ENCODE measurements around the gene CAND1. TPM values are rescaled to one million over a fixed set of nuclear protein-coding genes. Genes with fewer than 3 reads are reported as not detected.

CAND1 gene
- total and polyA plus RNA-seq, 8 donors, result 117 to 188 (median 175) TPM

DNA sequence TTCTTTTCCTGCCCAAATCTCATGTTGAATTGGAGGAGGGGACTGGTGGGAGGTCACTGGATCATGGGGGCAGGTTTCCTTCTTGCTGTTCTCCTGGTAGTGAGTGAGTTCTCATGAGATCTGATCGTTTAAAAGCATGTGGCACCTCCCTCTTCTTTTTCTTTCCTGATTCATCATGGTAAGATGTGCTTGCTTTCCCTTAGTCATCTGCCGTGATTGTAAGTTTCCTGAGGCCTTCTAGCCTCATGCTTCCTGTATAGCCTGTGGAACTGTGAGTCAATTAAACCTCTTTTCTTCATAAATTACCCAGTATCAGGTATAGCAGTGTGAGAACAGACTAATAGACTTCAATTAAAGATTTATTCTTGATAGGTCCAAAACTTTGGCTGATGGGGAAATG lies 83.5 kb downstream of the CAND1 start:
- intact Hi-C loops (cut with DNase I), result no loop called here

GRCh38 chr12:67354322-67354721 lies 85.2 kb downstream of the CAND1 start:
- DNase-seq, result no peak
- Histone ChIP-seq H3K4me3 (no peak overlapping the region), H3K27ac (peak overlapping the region in 1 of 2 donors; percentile 21), H3K4me1 (peaks cover 0 to 13% of the 10 kb centered on the region in 2 donors), H3K27me3 (no peaks in the 10 kb centered on the region), H3K36me3 (no peaks in the 10 kb centered on the region), H3K9me3 (no peaks in the 10 kb centered on the region)
- intact Hi-C loops (cut with DNase I), result no loop called here
- TF ChIP-seq, protein P1, sequence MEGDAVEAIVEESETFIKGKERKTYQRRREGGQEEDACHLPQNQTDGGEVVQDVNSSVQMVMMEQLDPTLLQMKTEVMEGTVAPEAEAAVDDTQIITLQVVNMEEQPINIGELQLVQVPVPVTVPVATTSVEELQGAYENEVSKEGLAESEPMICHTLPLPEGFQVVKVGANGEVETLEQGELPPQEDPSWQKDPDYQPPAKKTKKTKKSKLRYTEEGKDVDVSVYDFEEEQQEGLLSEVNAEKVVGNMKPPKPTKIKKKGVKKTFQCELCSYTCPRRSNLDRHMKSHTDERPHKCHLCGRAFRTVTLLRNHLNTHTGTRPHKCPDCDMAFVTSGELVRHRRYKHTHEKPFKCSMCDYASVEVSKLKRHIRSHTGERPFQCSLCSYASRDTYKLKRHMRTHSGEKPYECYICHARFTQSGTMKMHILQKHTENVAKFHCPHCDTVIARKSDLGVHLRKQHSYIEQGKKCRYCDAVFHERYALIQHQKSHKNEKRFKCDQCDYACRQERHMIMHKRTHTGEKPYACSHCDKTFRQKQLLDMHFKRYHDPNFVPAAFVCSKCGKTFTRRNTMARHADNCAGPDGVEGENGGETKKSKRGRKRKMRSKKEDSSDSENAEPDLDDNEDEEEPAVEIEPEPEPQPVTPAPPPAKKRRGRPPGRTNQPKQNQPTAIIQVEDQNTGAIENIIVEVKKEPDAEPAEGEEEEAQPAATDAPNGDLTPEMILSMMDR (IDR thresholded peaks at IDR 0.05), result no peak
- no peak for ATAC-seq

More for the DNA sequence above, 83.5 kb downstream of the CAND1 start:
- Histone ChIP-seq H3K9me3 (no peaks in the 10 kb centered on the region), H3K27me3 (no peaks in the 10 kb centered on the region), H3K36me3 (no peaks in the 10 kb centered on the region), H3K4me3 (no peak overlapping the region), H3K4me1 (peaks cover 0 to 13% of the 10 kb centered on the region in 2 donors), H3K27ac (no peak overlapping the region)
- DNase-seq, result no peak
- no peak for ATAC-seq
- TF ChIP-seq, protein P1 (IDR thresholded peaks at IDR 0.05), result no peak

- H3K4me1 ChIP-seq, result peaks cover 0 to 13% of the 10 kb centered on the region in 2 donors
- intact Hi-C loops (cut with DNase I), result no loop called here
- no peak overlapping the region for H3K4me3 ChIP-seq
- H3K9me3 ChIP-seq, result no peaks in the 10 kb centered on the region
- no peaks in the 10 kb centered on the region for H3K36me3 ChIP-seq
- peak overlapping the region in 1 of 2 donors; percentile 21 for H3K27ac ChIP-seq
- DNase-seq, result no peak
- TF ChIP-seq, protein P1 (IDR thresholded peaks at IDR 0.05), result no peak
- no peak for ATAC-seq
- H3K27me3 ChIP-seq, result no peaks in the 10 kb centered on the region
These were observed 85.8 kb downstream of the CAND1 start for GRCh38 chr12:67354966-67355365.

DNA sequence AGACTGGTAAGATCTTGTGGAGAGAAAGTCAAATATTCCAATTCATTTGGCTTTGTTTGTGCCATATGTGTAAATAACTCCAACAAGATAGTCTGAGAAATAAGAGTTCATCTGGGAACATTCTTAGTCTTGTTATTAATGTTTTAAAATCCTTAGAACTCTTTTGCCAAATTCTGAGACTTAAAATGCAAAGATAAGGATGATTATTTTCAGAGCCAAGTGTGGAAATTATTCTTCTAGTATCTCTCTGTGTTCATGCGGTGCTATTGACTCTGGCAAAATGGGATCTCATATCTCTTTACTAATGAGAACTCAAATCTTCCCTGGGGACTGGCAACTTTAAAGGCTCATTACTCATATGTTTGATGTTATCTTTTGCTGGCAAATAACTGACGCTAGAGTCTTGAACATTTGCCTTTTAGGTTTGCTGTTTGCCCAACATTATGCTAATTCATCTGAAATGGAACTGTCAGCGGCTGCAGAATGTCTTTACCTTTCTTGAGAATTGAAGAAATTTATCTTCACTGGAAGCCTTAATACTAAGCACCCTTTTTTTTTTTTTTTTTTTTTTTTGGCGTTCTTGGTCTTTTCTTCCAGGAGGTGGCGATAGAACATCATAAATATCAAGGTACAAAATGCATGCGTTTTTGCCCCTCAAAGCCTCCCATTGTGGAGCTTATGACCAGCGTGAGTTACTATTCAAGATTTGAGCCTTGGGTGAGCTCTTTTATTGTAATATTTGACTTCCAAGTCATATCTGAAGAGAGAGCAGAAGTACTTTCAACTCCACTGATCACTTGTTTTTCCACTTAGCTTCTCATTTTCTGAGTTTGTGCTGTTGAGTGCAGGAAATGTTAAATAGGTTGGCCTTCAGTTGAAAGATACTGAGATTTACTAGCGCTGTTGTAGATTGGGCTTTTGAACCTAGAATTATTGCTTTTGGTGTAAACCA lies 86.5 kb downstream of the CAND1 start:
- Histone ChIP-seq H3K4me1 (peaks cover 0 to 13% of the 10 kb centered on the region in 2 donors), H3K4me3 (no peak overlapping the region), H3K36me3 (no peaks in the 10 kb centered on the region), H3K27me3 (no peaks in the 10 kb centered on the region), H3K27ac (no peak overlapping the region), H3K9me3 (no peaks in the 10 kb centered on the region)
- DNase-seq, result peak in 2 of 4 donors; percentile 59 to 69
- TF ChIP-seq, protein P1 (IDR thresholded peaks at IDR 0.05), result peak in 1 of 2 donors; percentile 37
- peak; percentile 79 for ATAC-seq
- intact Hi-C loops (cut with DNase I), result no loop called here

GRCh38 chr12:67356380-67356774 lies 87.2 kb downstream of the CAND1 start:
- intact Hi-C loops (cut with DNase I), result no loop called here
- no peak overlapping the region for H3K27ac ChIP-seq
- no peaks in the 10 kb centered on the region for H3K27me3 ChIP-seq
- TF ChIP-seq, protein P1 (IDR thresholded peaks at IDR 0.05), result no peak
- DNase-seq (no peak), ATAC-seq (peak; percentile 13)
- H3K4me3 ChIP-seq, result no peak overlapping the region
- peaks cover 0 to 13% of the 10 kb centered on the region in 2 donors for H3K4me1 ChIP-seq
- no peaks in the 10 kb centered on the region for H3K9me3 ChIP-seq
- no peaks in the 10 kb centered on the region for H3K36me3 ChIP-seq
